ENCODE measurements around the gene SLC39A7. TPM values are rescaled to one million over a fixed set of nuclear protein-coding genes. Genes with fewer than 3 reads are reported as not detected.
A peak's percentile ranks its signal among the peaks of the same experiment; 100 is the strongest.

SLC39A7 gene
- total and polyA plus RNA-seq, 2 of the 13 experiments (the other 11 are each of a cell fraction or from before 2014, with no cell fraction given), result 142 to 229 TPM

GRCh38 chr6:33198159-33198852 lies 2.4 kb upstream of the SLC39A7 start (continued):
- TF ChIP-seq ZBTB34 (CRISPR knock-in tag; IDR thresholded peaks at IDR 0.05) (0 out of 2 replicates have a peak, but pooled peaks have one; percentile 30), PHF8 (CRISPR knock-in tag; IDR thresholded peaks at IDR 0.05) (peak; percentile 52), ZFP91 (CRISPR knock-in tag; IDR thresholded peaks at IDR 0.05; ENCODE audit: borderline replicate concordance) (peak; percentile 26; the same call in 1 of the 2 replicates), TAF1 (CRISPR knock-in tag; IDR thresholded peaks at IDR 0.05) (peak; percentile 20; the same call in 1 of the 2 replicates), CBX1 (IDR thresholded peaks at IDR 0.05; ENCODE audit: low read depth) (peak; percentile 38), ZUFSP (CRISPR knock-in tag; IDR thresholded peaks at IDR 0.05; ENCODE audit: borderline replicate concordance) (no peak), ZBED4 (CRISPR knock-in tag; IDR thresholded peaks at IDR 0.05; ENCODE audit: borderline replicate concordance) (peak; percentile 57; the same call in 1 of the 2 replicates), SPEN (CRISPR knock-in tag; IDR thresholded peaks at IDR 0.05; ENCODE audit: low read depth) (peak; percentile 93), ZNF329 (CRISPR knock-in tag; IDR thresholded peaks at IDR 0.05; ENCODE audit: low read depth) (no peak), ZGPAT (CRISPR knock-in tag; IDR thresholded peaks at IDR 0.05) (peak; percentile 96), ZNF761 (CRISPR knock-in tag; conservative IDR thresholded peaks at IDR 0.05) (peak; percentile 37; the same call in 1 of the 2 replicates), GATAD2A (CRISPR knock-in tag; IDR thresholded peaks at IDR 0.05) (peak; percentile 99), HBP1 (CRISPR knock-in tag; IDR thresholded peaks at IDR 0.05; ENCODE audit: low read depth) (0 out of 2 replicates have a peak, but pooled peaks have one; percentile 79), ZNF577 (CRISPR knock-in tag; IDR thresholded peaks at IDR 0.05; ENCODE audit: borderline replicate concordance, low read depth) (0 out of 2 replicates have a peak, but pooled peaks have one; percentile 69), CHD4 (IDR thresholded peaks at IDR 0.05; ENCODE audit: borderline replicate concordance, low read length) (peak; percentile 47; the same call in 1 of the 2 replicates), MIXL1 (CRISPR knock-in tag; IDR thresholded peaks at IDR 0.05) (peak; percentile 83), REPIN1 (CRISPR knock-in tag; IDR thresholded peaks at IDR 0.05; ENCODE audit: borderline replicate concordance, low read depth) (peak; percentile 50; the same call in 1 of the 2 replicates)
